Sigmoid colon (tissue), 7 donors: ENCODE results near the gene POLR2M. TPM values are rescaled to one million over a fixed set of nuclear protein-coding genes. Genes with fewer than 3 reads are reported as not detected.

Experiments
- DNase-seq: peaks from one replicate; pipeline ENCODE4 v3.0.0-alpha.2; 2019
- H3K27ac ChIP-seq, 4 donors: fragments of 200-600 bp; sonication (generic); one replicate each; pipeline ENCODE4 v1.5.1; 2016 to 2019; ENCODE audit warnings: mild to moderate bottlenecking in 1 of 4
- H3K27me3 ChIP-seq, 3 donors: fragments of 200-600 bp; sonication (generic); one replicate each; pipeline ENCODE4 v1.5.1; 2019; ENCODE audit warnings: mild to moderate bottlenecking in 1 of 3
- H3K36me3 ChIP-seq, 4 donors: fragments of 200-600 bp; sonication (generic); one replicate each; pipeline ENCODE4 v1.5.1; 2016 to 2019
- H3K4me1 ChIP-seq, 4 donors: fragments of 200-600 bp; sonication (generic); one replicate each; pipeline ENCODE4 v1.5.1; 2017 to 2019
- H3K4me3 ChIP-seq, 4 donors: fragments of 200-600 bp; sonication (generic); one replicate each; pipeline ENCODE4 v1.5.1; 2017 to 2019; ENCODE audit warnings: mild to moderate bottlenecking in 2 of 4, moderate library complexity in 1 of 4
- H3K9me3 ChIP-seq, 4 donors: fragments of 200-600 bp in 3 of 4; sonication (generic) in 3 of 4; one replicate each; pipeline versions ENCODE4 v1.5.1 to v1.6.1; 2013 to 2019
- CTCF ChIP-seq, 4 experiments: fragments of 450-650 bp in 3 of 4; fragments of 200-600 bp in 1 of 4; IDR thresholded peaks; one replicate each; pipeline ENCODE4 v1.5.1; 2016 to 2019; ENCODE audit warnings: antibody characterized with exemption in 4 of 4, mild to moderate bottlenecking in 3 of 4, moderate library complexity in 2 of 4
- EP300 ChIP-seq, 4 donors: sonication (generic); formaldehyde crosslinking; IDR thresholded peaks; one replicate each; pipeline ENCODE4 v1.6.1; 2017; ENCODE audit warnings: antibody characterized with exemption in 4 of 4
- POLR2A ChIP-seq, 2 donors: fragments of 450-650 bp; IDR thresholded peaks; one replicate each; pipeline ENCODE4 v1.6.1; 2016; ENCODE audit warnings: antibody characterized with exemption in 2 of 2, mild to moderate bottlenecking in 2 of 2, moderate library complexity in 2 of 2
- POLR2AphosphoS5 ChIP-seq, 4 donors: sonication (generic); formaldehyde crosslinking; IDR thresholded peaks; one replicate each; pipeline ENCODE4 v1.6.1; 2017; ENCODE audit warnings: antibody characterized with exemption in 4 of 4
- WGBS, 2 donors: extraction: QIAGEN DNeasy Blood & Tissue Kit; methylation state at CpG; one replicate each; pipeline ENCODE4 v1.1.7; 2013; 5-methylcytosine and 5-hydroxymethylcytosine counted together
- intact Hi-C: fragments of 100-400 bp; cut with DNase I; formaldehyde crosslinking; loops from one replicate; pipeline ENCODE4 v1.15.1; 2023
- polyA plus RNA-seq, 3 donors: library from polyadenylated mRNA; stranded (reverse); fragments of 200-250 nt; gene quantifications; one replicate each; pipeline ENCODE4 v1.2.3, GENCODE V29; 2013
- total RNA-seq, 4 donors: library from RNA; depleted of rRNA; stranded (reverse); fragments of >200 nt; gene quantifications; one replicate each; pipeline ENCODE4 v1.1.0, GENCODE V29; 2016
- donor health status: healthy with polysubstance abuse.
- donor health status: Bipolar disorder and iron deficiency.
- donor health status: healthy.

POLR2M gene
- total and polyA plus RNA-seq, 7 donors = 42.0 to 264 (median 119) TPM

GRCh38 chr15:57732526-57733331 lies 26.2 kb downstream of the POLR2M start:
- no peak overlapping the region for H3K4me3 ChIP-seq
- H3K27me3 ChIP-seq = no peaks in the 10 kb centered on the region
- 36 to 45% methylated on average over 12 of the region's 12 CpGs for WGBS, 2 donors
- H3K36me3 ChIP-seq = no peaks in the 10 kb centered on the region
- no peaks in the 10 kb centered on the region for H3K9me3 ChIP-seq
- H3K4me1 ChIP-seq = peaks cover 0 to 27% (median 4%) of the 10 kb centered on the region in 4 donors
- H3K27ac ChIP-seq = no peak overlapping the region
- TF ChIP-seq CTCF (IDR thresholded peaks at IDR 0.05) (peak in 3 of 4 experiments; percentile 42 to 81 (median 64)), POLR2A (IDR thresholded peaks at IDR 0.05) (no peak), EP300 (IDR thresholded peaks at IDR 0.05) (no peak), POLR2AphosphoS5 (IDR thresholded peaks at IDR 0.05) (no peak)
- DNase-seq = no peak
- intact Hi-C loops = loop anchor here (5.0 to 10.0 kb wide), 2 partner anchors 68 to 130 kb away; no protein-coding TSS in a partner anchor

- Histone ChIP-seq H3K9me3 (no peaks in the 10 kb centered on the region), H3K27ac (no peak overlapping the region), H3K4me3 (no peak overlapping the region), H3K27me3 (no peaks in the 10 kb centered on the region), H3K36me3 (no peaks in the 10 kb centered on the region), H3K4me1 (peaks cover 0 to 27% (median 4%) of the 10 kb centered on the region in 4 donors)
- intact Hi-C loops = loop anchor here (5.0 to 10.0 kb wide), 2 partner anchors 70 to 127 kb away; no protein-coding TSS in a partner anchor
- 76 to 83% methylated on average over 2 of the region's 2 CpGs for WGBS, 2 donors
- no peak for DNase-seq
- TF ChIP-seq POLR2AphosphoS5 (IDR thresholded peaks at IDR 0.05) (no peak), CTCF (IDR thresholded peaks at IDR 0.05) (no peak), EP300 (IDR thresholded peaks at IDR 0.05) (no peak), POLR2A (IDR thresholded peaks at IDR 0.05) (no peak)
These were observed 28.3 kb downstream of the POLR2M start for GRCh38 chr15:57734860-57735259.

GRCh38 chr15:57735431-57735830 lies 28.9 kb downstream of the POLR2M start:
- no peak for DNase-seq
- Histone ChIP-seq H3K36me3 (no peaks in the 10 kb centered on the region), H3K27ac (no peak overlapping the region), H3K9me3 (no peaks in the 10 kb centered on the region), H3K4me1 (peaks cover 0 to 28% (median 4%) of the 10 kb centered on the region in 4 donors), H3K4me3 (no peak overlapping the region), H3K27me3 (no peaks in the 10 kb centered on the region)
- intact Hi-C loops = loop anchor here (10.0 kb wide), 1 partner anchor 71 kb away; no protein-coding TSS in a partner anchor
- no peak for TF ChIP-seq POLR2A (IDR thresholded peaks at IDR 0.05)
- TF ChIP-seq EP300 (IDR thresholded peaks at IDR 0.05) = no peak
- TF ChIP-seq CTCF (IDR thresholded peaks at IDR 0.05) = no peak
- no peak for TF ChIP-seq POLR2AphosphoS5 (IDR thresholded peaks at IDR 0.05)
- WGBS, 2 donors = 81 to 86% methylated on average over 8 of the region's 8 CpGs

- Histone ChIP-seq H3K4me1 (peaks cover 0 to 32% (median 4%) of the 10 kb centered on the region in 4 donors), H3K36me3 (no peaks in the 10 kb centered on the region), H3K9me3 (no peaks in the 10 kb centered on the region), H3K27me3 (no peaks in the 10 kb centered on the region), H3K4me3 (no peak overlapping the region), H3K27ac (no peak overlapping the region)
- TF ChIP-seq POLR2AphosphoS5 (IDR thresholded peaks at IDR 0.05) (no peak), POLR2A (IDR thresholded peaks at IDR 0.05) (no peak), CTCF (IDR thresholded peaks at IDR 0.05) (no peak), EP300 (IDR thresholded peaks at IDR 0.05) (no peak)
- no peak for DNase-seq
- 91 to 93% methylated on average over 4 of the region's 4 CpGs for WGBS, 2 donors
- intact Hi-C loops = loop anchor here (10.0 kb wide), 1 partner anchor 71 kb away; no protein-coding TSS in a partner anchor
These were observed 29.4 kb downstream of the POLR2M start for GRCh38 chr15:57735891-57736290.
